Sigmoid colon (tissue), 4 donors: ENCODE results near the gene TMOD2.
"Not testable (repeated sequence)": the region's sequence is repeated elsewhere in the genome, so short reads cannot be mapped to it uniquely, and the experiment has no call there.

Experiments used
- CTCF ChIP-seq, 4 experiments: fragments of 450-650 bp in 3 of 4; fragments of 200-600 bp in 1 of 4; IDR thresholded peaks; one replicate each; pipeline ENCODE4 v1.5.1; 2016 to 2019; ENCODE audit warnings: antibody characterized with exemption in 4 of 4, mild to moderate bottlenecking in 3 of 4, moderate library complexity in 2 of 4
- EP300 ChIP-seq, 4 donors: sonication (generic); formaldehyde crosslinking; IDR thresholded peaks; one replicate each; pipeline ENCODE4 v1.6.1; 2017; ENCODE audit warnings: antibody characterized with exemption in 4 of 4

- TF ChIP-seq CTCF, EP300 (IDR thresholded peaks at IDR 0.05): not testable (repeated sequence)
Observed at GRCh38 chr15:51792474-51792873, 41.1 kb downstream of the TMOD2 start.
